GM23338 (cell line): ENCODE results near the gene SEMA7A. TPM values are rescaled to one million over a fixed set of nuclear protein-coding genes. Genes with fewer than 3 reads are reported as not detected.

ENCODE experiments used
- ATAC-seq: fragments of 200-7000 bp; cut with Tn5 transposase; 3 replicates; pipeline ENCODE4 v1.9.1; 2020
- DNase-seq: peaks from one replicate; pipeline ENCODE4 v3.0.0-alpha.2; 2015; ENCODE audit warnings: low spot score
- H2AFZ ChIP-seq: fragments of 200-600 bp; sonication (generic); 2 replicates; pipeline ENCODE4 v1.8.0; 2016; ENCODE audit warnings: antibody characterized with exemption, mild to moderate bottlenecking, moderate library complexity
- H3F3A ChIP-seq: fragments of 200-600 bp; sonication (generic); replicated peaks from 2 replicates; pipeline ENCODE4 v1.8.0; 2017; ENCODE audit warnings: antibody characterized with exemption, mixed run types, low read depth
- H3K27ac ChIP-seq: fragments of 200-600 bp; sonication (generic); 2 replicates; pipeline ENCODE4 v1.6.1; 2016; ENCODE audit warnings: low read depth
- H3K27me3 ChIP-seq: fragments of 200-600 bp; sonication (generic); 2 replicates; pipeline ENCODE4 v1.8.0; 2016; ENCODE audit warnings: mild to moderate bottlenecking, mixed run types, moderate library complexity; ENCODE audit not compliant: insufficient read depth
- H3K36me3 ChIP-seq: fragments of 200-600 bp; sonication (generic); 2 replicates; pipeline ENCODE4 v1.8.0; 2016; ENCODE audit warnings: mild to moderate bottlenecking; ENCODE audit not compliant: insufficient read depth
- H3K4me1 ChIP-seq: fragments of 200-600 bp; sonication (generic); 2 replicates; pipeline ENCODE4 v1.8.0; 2016; ENCODE audit warnings: mild to moderate bottlenecking, moderate library complexity; ENCODE audit not compliant: insufficient read depth
- H3K4me2 ChIP-seq: fragments of 200-600 bp; sonication (generic); 2 replicates; pipeline ENCODE4 v1.7.1; 2017; ENCODE audit warnings: mixed run types
- H3K4me3 ChIP-seq: fragments of 200-600 bp; sonication (generic); 2 replicates; pipeline ENCODE4 v1.6.1; 2016; ENCODE audit warnings: mixed run types
- H3K79me2 ChIP-seq: fragments of 200-600 bp; sonication (generic); replicated peaks from 2 replicates; pipeline ENCODE4 v1.8.0; 2017; ENCODE audit warnings: mild to moderate bottlenecking; ENCODE audit not compliant: insufficient read depth
- H3K9me2 ChIP-seq: fragments of 200-600 bp; sonication (generic); 2 replicates; pipeline ENCODE4 v1.8.0; 2017; ENCODE audit not compliant: insufficient read depth
- H4K20me1 ChIP-seq: fragments of 200-600 bp; sonication (generic); replicated peaks from 2 replicates; pipeline ENCODE4 v1.8.0; 2017; ENCODE audit warnings: mild to moderate bottlenecking; ENCODE audit not compliant: insufficient read depth
- H3K27ac Mint-ChIP-seq: 2 replicates; pipeline ENCODE4 v1.8.0; 2020; ENCODE audit warnings: inconsistent platforms, mild to moderate bottlenecking, moderate library complexity, mixed read lengths
- H3K27me3 Mint-ChIP-seq: 3 replicates; pipeline ENCODE4 v1.8.0; 2022; ENCODE audit warnings: low read depth, mild to moderate bottlenecking, moderate library complexity, mixed read lengths, inconsistent platforms; ENCODE audit not compliant: insufficient read depth, poor library complexity
- H3K36me3 Mint-ChIP-seq: 3 replicates; pipeline ENCODE4 v1.8.0; 2021; ENCODE audit warnings: low read depth, mild to moderate bottlenecking, inconsistent platforms, moderate library complexity, mixed read lengths
- H3K4me1 Mint-ChIP-seq: 3 replicates; pipeline ENCODE4 v1.8.0; 2020; ENCODE audit warnings: mild to moderate bottlenecking, inconsistent platforms, mixed read lengths
- H3K4me3 Mint-ChIP-seq: 3 replicates; pipeline ENCODE4 v1.8.0; 2021; ENCODE audit warnings: moderate library complexity, mild to moderate bottlenecking, inconsistent platforms, mixed read lengths
- H3K9me3 Mint-ChIP-seq: 3 replicates; pipeline ENCODE4 v1.8.0; 2020; ENCODE audit warnings: moderate library complexity, mild to moderate bottlenecking, inconsistent platforms, mixed read lengths
- JUNB ChIP-seq: IDR thresholded peaks from one replicate; pipeline ENCODE4 v1.6.1; 2016; ENCODE audit warnings: antibody characterized with exemption; ENCODE audit not compliant: unreplicated experiment
- NANOG ChIP-seq: IDR thresholded peaks from 2 replicates; pipeline ENCODE4 v1.6.1; 2016; ENCODE audit warnings: antibody characterized with exemption, borderline replicate concordance
- polyA plus RNA-seq: library from polyadenylated mRNA; unstranded; fragments of >200 nt; fragmentation: Nextera tagmentation; extraction: Ambion mirVana; gene quantifications from 2 replicates; pipeline ENCODE4 v1.2.1, GENCODE V29; 2016
- total RNA-seq: library from RNA; depleted of rRNA; stranded (reverse); fragments of >200 nt; shearing (Covaris generic); gene quantifications from 2 replicates; pipeline ENCODE4 v1.2.3, GENCODE V29; 2014
- TF ChIP-seq, protein P1 (sequence below), 2 experiments: fragments of 200-600 bp in 1 of 2; sonication (generic) in 1 of 2; conservative IDR thresholded peaks; 2 replicates each; pipeline versions ENCODE4 v1.5.1 to v1.6.1; 2016 to 2017; ENCODE audit warnings: antibody characterized with exemption in 2 of 2, low read depth in 2 of 2, mild to moderate bottlenecking in 2 of 2, moderate library complexity in 1 of 2
- TF ChIP-seq, protein P2 (sequence below): IDR thresholded peaks from one replicate; pipeline ENCODE4 v1.6.1; 2018; ENCODE audit warnings: antibody characterized with exemption; ENCODE audit not compliant: unreplicated experiment
- TF ChIP-seq, protein P3 (sequence below): fragments of 250-450 bp; sonication (Bioruptor Pico); IDR thresholded peaks from 2 replicates; pipeline ENCODE4 v1.5.0; 2020; ENCODE audit warnings: mild to moderate bottlenecking, moderate library complexity

Gene SEMA7A
- total and polyA plus RNA-seq, 2 experiments from 2014 or later = 2.0 to 14.1 TPM

DNA sequence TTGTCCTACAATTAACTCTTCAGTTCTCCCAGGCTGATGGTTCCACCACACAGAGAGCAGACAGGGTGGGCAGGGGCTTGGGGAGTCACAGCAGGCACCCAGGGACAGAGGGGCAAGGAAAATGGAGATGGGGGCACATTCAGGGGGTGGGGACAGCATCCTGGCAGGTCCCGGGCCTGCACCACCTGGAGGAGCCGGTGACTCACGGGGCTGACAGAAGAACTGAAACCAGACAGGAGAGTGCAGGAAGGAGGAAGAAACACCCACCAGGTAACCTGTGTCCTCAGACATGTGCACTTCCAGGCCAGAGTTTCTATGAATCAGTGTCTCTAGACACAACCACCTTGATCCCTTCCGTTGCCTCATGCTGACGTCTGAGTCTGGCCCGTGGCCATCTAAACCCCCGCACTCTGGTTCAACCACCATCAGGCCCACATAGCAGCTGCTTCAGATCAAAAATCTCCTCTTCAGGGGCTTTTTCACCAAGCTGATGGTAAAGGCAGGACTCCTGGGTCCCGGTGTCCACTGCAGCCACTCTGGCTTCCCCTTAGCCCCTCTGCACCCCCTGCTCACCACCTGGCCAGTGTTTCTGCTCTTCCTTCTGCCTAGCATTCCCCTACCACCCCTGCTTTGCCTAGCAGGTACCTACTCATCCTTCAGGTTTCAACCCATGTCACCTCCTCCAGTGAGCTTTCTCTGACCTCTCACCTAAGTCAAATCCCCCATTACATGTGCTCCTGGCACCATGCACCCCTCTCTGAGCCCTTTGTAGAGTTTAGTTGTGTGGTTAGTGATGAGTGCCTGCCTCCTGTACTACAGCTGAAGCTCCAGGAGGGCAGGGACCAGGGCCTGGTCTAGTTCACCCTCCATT is 49.8 kb downstream of the SEMA7A start:
- ATAC-seq (no peak), DNase-seq (no peak)
- Mint-ChIP-seq H3K27ac (no peak overlapping the region), H3K9me3 (no peaks in the 10 kb centered on the region), H3K4me1 (peaks cover 23% of the 10 kb centered on the region), H3K36me3 (no peaks in the 10 kb centered on the region), H3K4me3 (no peak overlapping the region), H3K27me3 (peaks cover 9% of the 10 kb centered on the region)
- Histone ChIP-seq H3K4me3 (no peak overlapping the region), H3K79me2 (no peaks in the 10 kb centered on the region), H3K9me2 (no peaks in the 10 kb centered on the region), H3K4me1 (no peaks in the 10 kb centered on the region; the same call in 1 of the 2 replicates), H3K27ac (no peak overlapping the region), H3K27me3 (no peaks in the 10 kb centered on the region), H3K36me3 (no peaks in the 10 kb centered on the region), H3K4me2 (no peak overlapping the region), H4K20me1 (no peaks in the 10 kb centered on the region), H3F3A (no peaks in the 10 kb centered on the region), H2AFZ (no peak overlapping the region)
- TF ChIP-seq, protein P1, sequence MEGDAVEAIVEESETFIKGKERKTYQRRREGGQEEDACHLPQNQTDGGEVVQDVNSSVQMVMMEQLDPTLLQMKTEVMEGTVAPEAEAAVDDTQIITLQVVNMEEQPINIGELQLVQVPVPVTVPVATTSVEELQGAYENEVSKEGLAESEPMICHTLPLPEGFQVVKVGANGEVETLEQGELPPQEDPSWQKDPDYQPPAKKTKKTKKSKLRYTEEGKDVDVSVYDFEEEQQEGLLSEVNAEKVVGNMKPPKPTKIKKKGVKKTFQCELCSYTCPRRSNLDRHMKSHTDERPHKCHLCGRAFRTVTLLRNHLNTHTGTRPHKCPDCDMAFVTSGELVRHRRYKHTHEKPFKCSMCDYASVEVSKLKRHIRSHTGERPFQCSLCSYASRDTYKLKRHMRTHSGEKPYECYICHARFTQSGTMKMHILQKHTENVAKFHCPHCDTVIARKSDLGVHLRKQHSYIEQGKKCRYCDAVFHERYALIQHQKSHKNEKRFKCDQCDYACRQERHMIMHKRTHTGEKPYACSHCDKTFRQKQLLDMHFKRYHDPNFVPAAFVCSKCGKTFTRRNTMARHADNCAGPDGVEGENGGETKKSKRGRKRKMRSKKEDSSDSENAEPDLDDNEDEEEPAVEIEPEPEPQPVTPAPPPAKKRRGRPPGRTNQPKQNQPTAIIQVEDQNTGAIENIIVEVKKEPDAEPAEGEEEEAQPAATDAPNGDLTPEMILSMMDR (conservative IDR thresholded peaks at IDR 0.05; ENCODE audit: low read depth in 2 of 2) = no peak
- no peak for TF ChIP-seq JUNB

DNA sequence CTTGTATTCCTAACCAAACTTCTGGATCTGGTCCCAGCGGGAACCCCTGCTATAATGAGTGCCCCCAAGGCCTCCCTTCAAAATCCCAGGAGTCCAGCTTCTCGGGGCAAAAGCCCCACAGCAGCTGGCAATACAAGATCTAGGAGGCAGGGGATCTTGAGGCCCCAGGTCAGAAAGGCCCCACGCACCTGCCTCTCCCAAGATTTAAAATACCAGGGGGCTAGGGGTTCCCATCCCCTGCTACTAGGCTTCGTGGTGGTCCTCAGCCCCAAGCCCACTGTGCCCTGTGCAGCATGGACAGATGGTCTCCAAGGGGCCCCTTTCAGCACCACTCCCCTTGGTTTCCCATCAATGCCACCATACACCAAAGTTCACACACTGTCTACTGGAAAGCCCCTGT is 50.5 kb downstream of the SEMA7A start:
- Histone ChIP-seq H3K36me3 (no peaks in the 10 kb centered on the region), H3K4me1 (no peaks in the 10 kb centered on the region; the same call in 1 of the 2 replicates), H2AFZ (no peak overlapping the region), H3K4me2 (no peak overlapping the region), H4K20me1 (no peaks in the 10 kb centered on the region), H3F3A (no peaks in the 10 kb centered on the region), H3K9me2 (no peaks in the 10 kb centered on the region), H3K4me3 (no peak overlapping the region), H3K79me2 (no peaks in the 10 kb centered on the region), H3K27me3 (no peaks in the 10 kb centered on the region), H3K27ac (no peak overlapping the region)
- H3K4me1 Mint-ChIP-seq = peaks cover 22% of the 10 kb centered on the region
- DNase-seq = no peak
- ATAC-seq = no peak
- H3K27me3 Mint-ChIP-seq = peaks cover 6% of the 10 kb centered on the region
- no peak overlapping the region for H3K4me3 Mint-ChIP-seq
- no peaks in the 10 kb centered on the region for H3K9me3 Mint-ChIP-seq
- H3K27ac Mint-ChIP-seq = no peak overlapping the region
- no peaks in the 10 kb centered on the region for H3K36me3 Mint-ChIP-seq
- no peak for TF ChIP-seq JUNB
- TF ChIP-seq, protein P2, sequence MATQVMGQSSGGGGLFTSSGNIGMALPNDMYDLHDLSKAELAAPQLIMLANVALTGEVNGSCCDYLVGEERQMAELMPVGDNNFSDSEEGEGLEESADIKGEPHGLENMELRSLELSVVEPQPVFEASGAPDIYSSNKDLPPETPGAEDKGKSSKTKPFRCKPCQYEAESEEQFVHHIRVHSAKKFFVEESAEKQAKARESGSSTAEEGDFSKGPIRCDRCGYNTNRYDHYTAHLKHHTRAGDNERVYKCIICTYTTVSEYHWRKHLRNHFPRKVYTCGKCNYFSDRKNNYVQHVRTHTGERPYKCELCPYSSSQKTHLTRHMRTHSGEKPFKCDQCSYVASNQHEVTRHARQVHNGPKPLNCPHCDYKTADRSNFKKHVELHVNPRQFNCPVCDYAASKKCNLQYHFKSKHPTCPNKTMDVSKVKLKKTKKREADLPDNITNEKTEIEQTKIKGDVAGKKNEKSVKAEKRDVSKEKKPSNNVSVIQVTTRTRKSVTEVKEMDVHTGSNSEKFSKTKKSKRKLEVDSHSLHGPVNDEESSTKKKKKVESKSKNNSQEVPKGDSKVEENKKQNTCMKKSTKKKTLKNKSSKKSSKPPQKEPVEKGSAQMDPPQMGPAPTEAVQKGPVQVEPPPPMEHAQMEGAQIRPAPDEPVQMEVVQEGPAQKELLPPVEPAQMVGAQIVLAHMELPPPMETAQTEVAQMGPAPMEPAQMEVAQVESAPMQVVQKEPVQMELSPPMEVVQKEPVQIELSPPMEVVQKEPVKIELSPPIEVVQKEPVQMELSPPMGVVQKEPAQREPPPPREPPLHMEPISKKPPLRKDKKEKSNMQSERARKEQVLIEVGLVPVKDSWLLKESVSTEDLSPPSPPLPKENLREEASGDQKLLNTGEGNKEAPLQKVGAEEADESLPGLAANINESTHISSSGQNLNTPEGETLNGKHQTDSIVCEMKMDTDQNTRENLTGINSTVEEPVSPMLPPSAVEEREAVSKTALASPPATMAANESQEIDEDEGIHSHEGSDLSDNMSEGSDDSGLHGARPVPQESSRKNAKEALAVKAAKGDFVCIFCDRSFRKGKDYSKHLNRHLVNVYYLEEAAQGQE = no peak
- TF ChIP-seq, protein P1 (conservative IDR thresholded peaks at IDR 0.05; ENCODE audit: low read depth in 2 of 2) = no peak
- TF ChIP-seq NANOG = no peak
- TF ChIP-seq, protein P3, sequence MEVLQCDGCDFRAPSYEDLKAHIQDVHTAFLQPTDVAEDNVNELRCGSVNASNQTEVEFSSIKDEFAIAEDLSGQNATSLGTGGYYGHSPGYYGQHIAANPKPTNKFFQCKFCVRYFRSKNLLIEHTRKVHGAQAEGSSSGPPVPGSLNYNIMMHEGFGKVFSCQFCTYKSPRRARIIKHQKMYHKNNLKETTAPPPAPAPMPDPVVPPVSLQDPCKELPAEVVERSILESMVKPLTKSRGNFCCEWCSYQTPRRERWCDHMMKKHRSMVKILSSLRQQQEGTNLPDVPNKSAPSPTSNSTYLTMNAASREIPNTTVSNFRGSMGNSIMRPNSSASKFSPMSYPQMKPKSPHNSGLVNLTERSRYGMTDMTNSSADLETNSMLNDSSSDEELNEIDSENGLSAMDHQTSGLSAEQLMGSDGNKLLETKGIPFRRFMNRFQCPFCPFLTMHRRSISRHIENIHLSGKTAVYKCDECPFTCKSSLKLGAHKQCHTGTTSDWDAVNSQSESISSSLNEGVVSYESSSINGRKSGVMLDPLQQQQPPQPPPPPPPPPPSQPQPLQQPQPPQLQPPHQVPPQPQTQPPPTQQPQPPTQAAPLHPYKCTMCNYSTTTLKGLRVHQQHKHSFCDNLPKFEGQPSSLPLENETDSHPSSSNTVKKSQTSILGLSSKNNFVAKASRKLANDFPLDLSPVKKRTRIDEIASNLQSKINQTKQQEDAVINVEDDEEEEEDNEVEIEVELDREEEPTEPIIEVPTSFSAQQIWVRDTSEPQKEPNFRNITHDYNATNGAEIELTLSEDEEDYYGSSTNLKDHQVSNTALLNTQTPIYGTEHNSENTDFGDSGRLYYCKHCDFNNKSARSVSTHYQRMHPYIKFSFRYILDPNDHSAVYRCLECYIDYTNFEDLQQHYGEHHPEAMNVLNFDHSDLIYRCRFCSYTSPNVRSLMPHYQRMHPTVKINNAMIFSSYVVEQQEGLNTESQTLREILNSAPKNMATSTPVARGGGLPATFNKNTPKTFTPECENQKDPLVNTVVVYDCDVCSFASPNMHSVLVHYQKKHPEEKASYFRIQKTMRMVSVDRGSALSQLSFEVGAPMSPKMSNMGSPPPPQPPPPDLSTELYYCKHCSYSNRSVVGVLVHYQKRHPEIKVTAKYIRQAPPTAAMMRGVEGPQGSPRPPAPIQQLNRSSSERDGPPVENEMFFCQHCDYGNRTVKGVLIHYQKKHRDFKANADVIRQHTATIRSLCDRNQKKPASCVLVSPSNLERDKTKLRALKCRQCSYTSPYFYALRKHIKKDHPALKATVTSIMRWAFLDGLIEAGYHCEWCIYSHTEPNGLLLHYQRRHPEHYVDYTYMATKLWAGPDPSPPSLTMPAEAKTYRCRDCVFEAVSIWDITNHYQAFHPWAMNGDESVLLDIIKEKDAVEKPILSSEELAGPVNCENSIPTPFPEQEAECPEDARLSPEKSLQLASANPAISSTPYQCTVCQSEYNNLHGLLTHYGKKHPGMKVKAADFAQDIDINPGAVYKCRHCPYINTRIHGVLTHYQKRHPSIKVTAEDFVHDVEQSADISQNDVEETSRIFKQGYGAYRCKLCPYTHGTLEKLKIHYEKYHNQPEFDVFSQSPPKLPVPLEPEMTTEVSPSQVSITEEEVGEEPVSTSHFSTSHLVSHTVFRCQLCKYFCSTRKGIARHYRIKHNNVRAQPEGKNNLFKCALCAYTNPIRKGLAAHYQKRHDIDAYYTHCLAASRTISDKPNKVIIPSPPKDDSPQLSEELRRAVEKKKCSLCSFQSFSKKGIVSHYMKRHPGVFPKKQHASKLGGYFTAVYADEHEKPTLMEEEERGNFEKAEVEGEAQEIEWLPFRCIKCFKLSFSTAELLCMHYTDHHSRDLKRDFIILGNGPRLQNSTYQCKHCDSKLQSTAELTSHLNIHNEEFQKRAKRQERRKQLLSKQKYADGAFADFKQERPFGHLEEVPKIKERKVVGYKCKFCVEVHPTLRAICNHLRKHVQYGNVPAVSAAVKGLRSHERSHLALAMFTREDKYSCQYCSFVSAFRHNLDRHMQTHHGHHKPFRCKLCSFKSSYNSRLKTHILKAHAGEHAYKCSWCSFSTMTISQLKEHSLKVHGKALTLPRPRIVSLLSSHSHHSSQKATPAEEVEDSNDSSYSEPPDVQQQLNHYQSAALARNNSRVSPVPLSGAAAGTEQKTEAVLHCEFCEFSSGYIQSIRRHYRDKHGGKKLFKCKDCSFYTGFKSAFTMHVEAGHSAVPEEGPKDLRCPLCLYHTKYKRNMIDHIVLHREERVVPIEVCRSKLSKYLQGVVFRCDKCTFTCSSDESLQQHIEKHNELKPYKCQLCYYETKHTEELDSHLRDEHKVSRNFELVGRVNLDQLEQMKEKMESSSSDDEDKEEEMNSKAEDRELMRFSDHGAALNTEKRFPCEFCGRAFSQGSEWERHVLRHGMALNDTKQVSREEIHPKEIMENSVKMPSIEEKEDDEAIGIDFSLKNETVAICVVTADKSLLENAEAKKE (CRISPR knock-in tag) = no peak
